Aortic smooth muscle cell (primary cell): ENCODE measurements around the gene APBB1. TPM values are rescaled to one million over a fixed set of nuclear protein-coding genes. Genes with fewer than 3 reads are reported as not detected.

ENCODE experiments used
- total RNA-seq: library from RNA; depleted of rRNA; stranded (reverse); fragments of >200 nt; gene quantifications from 2 replicates; pipeline ENCODE4 v1.2.3, GENCODE V29; 2014

The APBB1 gene
- total RNA-seq = 50.2 and 51.7 TPM in 2 replicates

DNA sequence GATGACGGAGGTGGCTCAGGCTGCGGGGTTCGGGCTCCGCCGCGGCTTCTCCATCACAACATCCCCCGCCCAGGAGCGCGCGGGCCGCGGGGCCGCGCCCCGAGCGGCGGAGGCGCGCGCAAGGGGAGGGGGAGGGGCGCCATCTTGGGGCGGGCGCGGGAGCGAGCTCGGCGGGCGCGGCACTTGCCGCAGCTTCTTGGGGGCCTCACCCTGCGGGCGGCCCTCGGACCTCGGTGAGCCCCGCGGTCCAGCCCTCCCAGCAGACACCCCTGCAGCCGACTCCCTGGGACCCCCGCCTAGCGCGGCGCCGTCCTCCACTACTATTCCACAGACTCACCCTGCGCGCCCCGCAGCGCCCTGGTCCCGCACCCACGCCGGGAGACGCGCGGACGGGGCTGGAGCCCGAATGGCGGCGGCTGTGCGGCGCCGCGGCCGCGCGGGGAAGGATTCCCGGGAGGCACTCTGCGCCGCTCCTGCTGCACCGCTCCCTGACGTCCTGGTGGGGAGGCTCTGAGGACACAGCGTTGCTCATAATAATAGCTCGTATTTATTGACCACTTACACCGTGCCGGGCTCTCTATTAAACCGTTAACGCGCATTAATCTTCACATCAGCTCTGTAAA is at the start of gene APBB1:
Gene APBB1 (minus strand): TSS at position 86 of the 623 bp plus-strand sequence. CDS start 7,747 bp downstream, outside the sequence.

DNA sequence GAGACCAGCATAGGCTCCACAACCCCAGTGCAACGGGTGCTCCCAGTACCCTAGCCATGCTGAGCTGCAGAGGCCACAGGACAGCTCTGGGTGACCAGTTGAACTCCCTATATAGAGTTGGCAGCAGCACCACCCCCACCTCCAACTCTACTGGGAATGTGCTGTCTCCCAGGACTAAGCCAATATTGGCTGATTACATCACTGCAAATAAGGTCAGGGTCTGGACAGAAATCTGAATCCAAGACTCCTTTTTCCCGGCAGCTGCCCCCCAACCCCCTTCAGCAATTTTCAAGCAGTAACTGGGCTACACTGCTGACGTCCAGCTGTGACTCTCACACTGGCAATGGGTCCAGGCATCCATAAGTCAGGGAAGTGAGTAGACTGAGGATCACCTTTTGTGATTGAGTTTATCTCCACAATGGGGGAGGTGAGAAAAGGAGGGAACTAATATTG is 22.0 kb upstream of the APBB1 start, which contains the start of gene HPX:
Gene HPX (minus strand): TSS at position 82 of the 453 bp plus-strand sequence. CDS start 24 bp downstream, at position 58.

DNA sequence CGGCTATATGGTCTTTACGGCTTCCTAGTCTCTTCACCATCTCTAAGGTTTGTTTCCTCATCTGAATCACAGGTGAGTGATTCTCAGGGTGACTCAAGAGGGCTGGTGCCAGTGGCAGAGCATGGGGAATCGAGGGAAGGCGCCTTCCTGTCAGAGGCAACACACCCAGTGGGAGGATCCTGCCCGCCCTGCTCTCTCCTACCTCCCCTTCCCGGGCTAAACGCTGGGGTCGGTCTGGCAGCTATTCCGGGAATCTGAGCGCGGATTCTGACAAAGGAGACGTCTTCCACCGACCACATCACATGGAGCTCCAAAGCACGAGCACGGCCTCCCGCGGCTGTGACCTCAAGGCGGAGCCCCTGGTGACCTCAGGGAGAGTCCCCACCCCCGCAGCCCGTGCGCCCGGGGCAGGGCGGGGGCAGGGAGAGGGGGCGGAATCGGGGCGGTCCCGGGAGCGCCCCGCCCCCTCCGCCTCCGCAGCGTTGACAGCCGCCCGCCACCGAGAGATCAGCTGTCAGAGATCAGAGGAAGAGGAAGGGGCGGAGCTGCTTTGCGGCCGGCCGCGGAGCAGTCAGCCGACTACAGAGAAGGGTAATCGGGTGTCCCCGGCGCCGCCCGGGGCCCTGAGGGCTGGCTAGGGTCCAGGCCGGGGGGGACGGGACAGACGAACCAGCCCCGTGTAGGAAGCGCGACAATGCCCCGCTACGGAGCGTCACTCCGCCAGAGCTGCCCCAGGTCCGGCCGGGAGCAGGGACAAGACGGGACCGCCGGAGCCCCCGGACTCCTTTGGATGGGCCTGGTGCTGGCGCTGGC is 28.8 kb downstream of the APBB1 start, which contains the start of gene SMPD1:
Gene SMPD1 (plus strand): TSS at position 570 of the 813 bp plus-strand sequence. CDS start 125 bp downstream, at position 695.

Other genes starting within 250 kb of the APBB1 start
- 0.06 TPM in 1 of 2 replicates, not detected in the other for gene OR52B2, start 248.8 kb downstream of the APBB1 start, total RNA-seq
- gene OR52W1, start 219.9 kb downstream of the APBB1 start, total RNA-seq = not detected in 2 replicates
- not detected in 2 replicates for gene C11orf42, start 213.5 kb downstream of the APBB1 start, total RNA-seq
- gene FHIP1B, start 184.5 kb downstream of the APBB1 start, total RNA-seq = 7.3 and 9.8 TPM in 2 replicates
- gene CNGA4, start 180.0 kb downstream of the APBB1 start, total RNA-seq = 0.06 TPM in 1 of 2 replicates, not detected in the other
- gene CCKBR, start 159.3 kb downstream of the APBB1 start, total RNA-seq = not detected in 2 replicates
- gene CAVIN3, start 98.6 kb downstream of the APBB1 start, total RNA-seq = 307 and 433 TPM in 2 replicates
- 54.4 and 71.0 TPM in 2 replicates for gene SMPD1, start 28.6 kb downstream of the APBB1 start, total RNA-seq
- 0.79 and 1.4 TPM in 2 replicates for gene HPX, start 21.9 kb upstream of the APBB1 start, total RNA-seq
- 23.4 and 30.3 TPM in 2 replicates for gene TRIM3, start 54.8 kb upstream of the APBB1 start, total RNA-seq
- 44.8 and 46.5 TPM in 2 replicates for gene ARFIP2, start 62.2 kb upstream of the APBB1 start, total RNA-seq
- 30.5 and 34.5 TPM in 2 replicates for gene TIMM10B, start 62.4 kb upstream of the APBB1 start, total RNA-seq
- 5.3 and 7.2 TPM in 2 replicates for gene DNHD1, start 78.2 kb upstream of the APBB1 start, total RNA-seq
- gene RRP8, start 184.5 kb upstream of the APBB1 start, total RNA-seq = 9.8 and 10.4 TPM in 2 replicates
- gene ILK, start 184.7 kb upstream of the APBB1 start, total RNA-seq = 271 and 344 TPM in 2 replicates
- 82.8 and 93.4 TPM in 2 replicates for gene TAF10, start 193.1 kb upstream of the APBB1 start, total RNA-seq
- 65.3 and 150 TPM in 2 replicates for gene TPP1, start 200.3 kb upstream of the APBB1 start, total RNA-seq
- 5.4 and 22.3 TPM in 2 replicates for gene DCHS1, start 236.7 kb upstream of the APBB1 start, total RNA-seq